C4-2B (cell line): ENCODE measurements around the gene STX17.

Experiments
- H3K27ac ChIP-seq: fragments of 450-650 bp; 2 replicates; pipeline ENCODE4 v1.5.1; 2017
- ZFX ChIP-seq: fragments of 450-650 bp; IDR thresholded peaks from 2 replicates; pipeline ENCODE4 v1.6.1; 2017
- TF ChIP-seq, protein P1 (sequence below): fragments of 450-650 bp; conservative IDR thresholded peaks from 2 replicates; pipeline ENCODE4 v1.5.1; 2017; ENCODE audit warnings: mild to moderate bottlenecking

The STX17 gene

DNA sequence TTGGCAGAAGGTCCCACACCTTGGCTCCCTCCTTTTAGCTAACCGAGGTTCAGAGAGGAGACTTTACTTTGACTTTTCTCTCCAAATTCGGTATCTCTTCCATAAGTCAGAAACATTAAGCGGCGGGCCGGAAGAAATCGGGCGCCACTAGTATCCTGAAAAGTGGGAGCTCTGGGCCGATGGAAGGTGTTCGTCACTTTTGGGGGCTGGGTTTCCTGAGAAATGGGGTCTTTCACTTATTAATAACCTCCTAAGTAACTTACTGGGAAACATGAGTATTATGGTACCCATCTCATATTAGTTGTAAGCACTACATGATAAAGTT is 716 bp downstream of the STX17 start:
- H3K27ac ChIP-seq: peak overlapping the region; percentile 90
- TF ChIP-seq ZFX: peak; percentile 49; the same call in 1 of the 2 replicates
- TF ChIP-seq, protein P1, sequence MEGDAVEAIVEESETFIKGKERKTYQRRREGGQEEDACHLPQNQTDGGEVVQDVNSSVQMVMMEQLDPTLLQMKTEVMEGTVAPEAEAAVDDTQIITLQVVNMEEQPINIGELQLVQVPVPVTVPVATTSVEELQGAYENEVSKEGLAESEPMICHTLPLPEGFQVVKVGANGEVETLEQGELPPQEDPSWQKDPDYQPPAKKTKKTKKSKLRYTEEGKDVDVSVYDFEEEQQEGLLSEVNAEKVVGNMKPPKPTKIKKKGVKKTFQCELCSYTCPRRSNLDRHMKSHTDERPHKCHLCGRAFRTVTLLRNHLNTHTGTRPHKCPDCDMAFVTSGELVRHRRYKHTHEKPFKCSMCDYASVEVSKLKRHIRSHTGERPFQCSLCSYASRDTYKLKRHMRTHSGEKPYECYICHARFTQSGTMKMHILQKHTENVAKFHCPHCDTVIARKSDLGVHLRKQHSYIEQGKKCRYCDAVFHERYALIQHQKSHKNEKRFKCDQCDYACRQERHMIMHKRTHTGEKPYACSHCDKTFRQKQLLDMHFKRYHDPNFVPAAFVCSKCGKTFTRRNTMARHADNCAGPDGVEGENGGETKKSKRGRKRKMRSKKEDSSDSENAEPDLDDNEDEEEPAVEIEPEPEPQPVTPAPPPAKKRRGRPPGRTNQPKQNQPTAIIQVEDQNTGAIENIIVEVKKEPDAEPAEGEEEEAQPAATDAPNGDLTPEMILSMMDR: no peak

DNA sequence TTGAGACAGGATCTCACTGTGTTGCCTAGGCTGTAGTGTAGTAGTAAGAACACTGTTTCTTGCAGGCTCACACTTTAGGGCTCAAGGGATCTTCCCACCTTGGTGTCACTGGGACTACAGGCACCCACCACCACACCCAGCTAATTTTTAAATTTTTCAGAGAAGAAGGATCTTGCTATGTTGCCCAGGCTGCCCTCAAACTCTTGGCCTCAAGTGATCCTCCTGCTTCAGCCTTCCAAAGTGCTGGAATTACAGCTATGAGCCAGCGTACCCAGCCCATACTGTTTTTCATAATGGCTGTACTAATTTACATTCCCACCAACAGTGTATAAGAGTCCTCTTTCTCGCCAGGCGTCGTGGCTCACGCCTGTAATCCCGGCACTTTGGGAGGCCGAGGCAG is 5.1 kb downstream of the STX17 start:
- H3K27ac ChIP-seq: no peak overlapping the region
- TF ChIP-seq, protein P1: no peak
- no peak for TF ChIP-seq ZFX

DNA sequence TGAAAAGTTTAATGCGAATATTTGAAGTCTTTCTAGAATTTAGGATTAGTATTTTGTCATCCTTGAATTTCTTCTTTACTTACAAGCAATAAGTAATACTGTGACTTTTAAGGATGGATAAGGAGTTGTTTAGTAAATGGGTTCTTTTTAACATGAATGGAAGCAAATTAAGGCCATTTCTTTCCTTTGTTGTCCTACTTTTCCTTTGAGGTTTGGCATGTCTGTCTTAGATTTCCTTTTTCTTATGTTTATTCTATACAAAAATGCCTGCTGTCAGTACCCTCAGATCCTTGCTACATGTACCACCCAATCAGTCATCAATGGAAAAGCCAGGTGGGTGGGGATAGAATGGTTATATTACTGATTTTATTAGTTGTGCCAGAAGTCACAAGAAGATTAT is 10.2 kb downstream of the STX17 start:
- no peak overlapping the region for H3K27ac ChIP-seq
- TF ChIP-seq, protein P1: no peak
- no peak for TF ChIP-seq ZFX

DNA sequence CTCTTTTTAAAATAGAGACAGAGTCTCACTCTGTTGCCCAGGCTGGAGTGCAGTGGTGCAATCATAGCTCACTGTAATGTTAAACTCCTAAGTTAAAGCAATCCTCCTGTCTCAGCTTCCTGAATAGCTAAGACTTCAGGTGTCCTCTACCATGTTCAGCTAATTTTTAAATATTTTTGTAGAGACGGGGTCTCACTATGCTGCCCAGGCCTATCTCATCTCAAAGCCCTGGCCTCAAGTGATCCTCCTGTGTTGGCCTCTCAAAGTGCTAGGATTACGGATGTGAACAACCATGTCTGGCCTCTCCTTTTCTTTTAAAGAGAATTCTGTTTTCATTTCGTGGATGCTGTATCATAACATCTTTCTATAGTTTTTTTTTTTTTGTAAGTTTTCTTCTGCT is 11.7 kb downstream of the STX17 start:
- H3K27ac ChIP-seq: no peak overlapping the region
- TF ChIP-seq, protein P1: no peak
- TF ChIP-seq ZFX: no peak

DNA sequence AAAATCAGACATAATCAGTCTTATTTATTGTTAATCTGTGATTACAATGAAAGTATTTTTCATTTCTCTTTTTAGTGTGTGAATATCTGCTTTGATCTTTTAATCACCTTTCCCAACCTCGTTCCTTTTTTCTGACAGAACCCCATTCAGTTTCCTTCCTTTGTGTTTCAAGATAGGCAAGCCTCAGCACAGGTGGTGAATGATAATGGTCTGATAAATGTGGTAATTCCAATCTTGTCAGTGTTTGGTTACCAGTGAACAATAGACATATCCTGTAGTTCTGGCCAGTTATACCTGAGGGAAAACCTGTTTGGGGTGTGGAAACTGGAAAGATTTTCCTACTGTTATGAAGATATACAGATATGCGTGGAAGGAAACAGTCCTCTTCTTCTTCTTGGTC is 13.5 kb downstream of the STX17 start:
- no peak for TF ChIP-seq ZFX
- TF ChIP-seq, protein P1: no peak
- H3K27ac ChIP-seq: no peak overlapping the region

DNA sequence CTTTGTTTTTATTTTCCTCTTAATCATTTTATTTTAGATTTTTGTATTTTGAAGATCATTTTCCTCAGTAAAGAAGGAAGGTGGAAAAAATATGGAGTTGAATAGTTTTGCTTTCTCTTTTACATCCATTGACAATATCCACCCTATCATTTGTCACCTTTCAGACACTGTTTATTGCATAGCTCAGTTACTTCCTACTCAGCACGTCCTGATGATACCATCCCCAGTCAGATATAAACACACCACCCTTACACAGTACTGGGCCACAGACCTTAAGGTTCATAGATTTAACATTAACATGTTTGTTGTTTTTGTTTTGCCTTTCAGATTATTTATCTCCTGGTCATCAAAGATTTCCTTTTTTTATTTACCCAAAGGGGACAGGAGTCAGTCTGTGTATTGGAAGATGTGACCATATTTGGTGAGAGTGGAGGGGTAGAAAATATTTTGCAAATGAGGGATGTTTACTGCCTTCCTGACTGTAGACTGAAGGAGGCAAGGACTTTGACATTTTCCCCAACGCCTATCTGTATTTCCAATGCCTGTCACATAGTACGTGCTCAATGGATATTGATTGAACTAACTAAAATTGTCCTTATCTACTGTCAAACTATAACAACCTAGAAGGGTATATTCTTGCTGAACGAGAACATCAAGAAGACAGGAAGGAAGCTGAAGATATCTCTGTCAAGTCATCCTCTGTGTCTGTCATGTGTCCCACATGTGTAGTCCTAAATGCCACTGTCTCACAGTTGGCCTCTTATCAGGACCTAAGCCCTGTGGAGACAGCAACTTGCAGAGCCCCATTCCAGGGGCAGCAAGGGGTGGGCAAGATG is 15.6 kb downstream of the STX17 start:
- no peak for TF ChIP-seq ZFX
- TF ChIP-seq, protein P1: no peak

DNA sequence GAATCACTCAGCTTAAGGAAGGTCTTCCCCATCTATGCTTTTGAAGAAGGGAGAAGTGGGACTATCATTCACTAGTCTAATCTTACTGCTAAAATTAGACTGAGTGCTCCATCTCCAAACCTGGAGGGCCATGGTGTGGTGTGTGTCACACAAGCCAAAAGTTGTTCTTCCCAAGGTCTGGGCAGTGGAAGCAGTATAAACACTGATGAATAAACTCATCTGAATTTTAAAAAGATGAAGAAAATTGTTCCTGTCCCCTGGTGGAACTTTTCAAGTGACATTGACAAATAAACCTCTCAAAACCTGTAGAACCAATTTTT is 16.2 kb downstream of the STX17 start:
- no peak overlapping the region for H3K27ac ChIP-seq
- TF ChIP-seq, protein P1: no peak
- no peak for TF ChIP-seq ZFX

More for the DNA sequence above, 15.6 kb downstream of the STX17 start:
- H3K27ac ChIP-seq: no peak overlapping the region
